Measurements from ENCODE around the gene SEC24A.

- no peak for TF ChIP-seq EZH2 (IDR thresholded peaks at IDR 0.05; ENCODE audit: low read depth)
- TF ChIP-seq CTCF (conservative IDR thresholded peaks at IDR 0.05) = no peak
These were observed 76.3 kb downstream of the SEC24A start for GRCh38 chr5:134724872-134725271.

Data from PC-9 (cell line).